Heart left ventricle (tissue), 16 donors: ENCODE data around the gene GDF7. TPM values are rescaled to one million over a fixed set of nuclear protein-coding genes. Genes with fewer than 3 reads are reported as not detected.

Experiments
- ATAC-seq, 4 donors: fragments of 200-7000 bp; cut with Tn5 transposase; one replicate each; pipeline ENCODE4 v1.9.1; 2020 to 2022; ENCODE audit warnings: moderate library complexity in 4 of 4, mild to moderate bottlenecking in 3 of 4, moderate number of reproducible peaks in 1 of 4
- DNase-seq, 5 donors: peaks; one replicate each; pipeline ENCODE4 v3.0.0-alpha.2; 2020
- H3K27ac ChIP-seq, 12 donors: fragments of 200-600 bp; sonication (generic) in 4 of 12; one replicate each; pipeline versions ENCODE4 v1.5.0 to v1.8.0; 2016 to 2022; ENCODE audit warnings: mild to moderate bottlenecking in 2 of 12
- H3K27me3 ChIP-seq, 9 donors: fragments of 200-600 bp; sonication (generic) in 2 of 9; one replicate each; pipeline versions ENCODE4 v1.5.1 to v1.8.0; 2016 to 2022; ENCODE audit warnings: mild to moderate bottlenecking in 3 of 9
- H3K36me3 ChIP-seq, 9 donors: fragments of 200-600 bp; sonication (generic) in 2 of 9; one replicate each; pipeline versions ENCODE4 v1.5.0 to v1.8.0; 2018 to 2022; ENCODE audit warnings: mild to moderate bottlenecking in 2 of 9
- H3K4me1 ChIP-seq, 12 donors: fragments of 200-600 bp; sonication (generic) in 4 of 12; one replicate each; pipeline versions ENCODE4 v1.5.0 to v1.8.0; 2016 to 2022; ENCODE audit warnings: mild to moderate bottlenecking in 3 of 12
- H3K4me3 ChIP-seq, 12 donors: fragments of 200-600 bp; sonication (generic) in 4 of 12; one replicate each; pipeline versions ENCODE4 v1.5.0 to v1.8.0; 2017 to 2022; ENCODE audit warnings: mild to moderate bottlenecking in 9 of 12, moderate library complexity in 4 of 12
- H3K9me3 ChIP-seq, 12 donors: fragments of 200-600 bp; sonication (generic) in 4 of 12; one replicate each; pipeline versions ENCODE4 v1.5.0 to v1.8.0; 2016 to 2022; ENCODE audit warnings: mild to moderate bottlenecking in 1 of 12
- POLR2A ChIP-seq, 2 donors: fragments of 450-650 bp; IDR thresholded peaks; one replicate each; pipeline ENCODE4 v1.6.1; 2017; ENCODE audit warnings: antibody characterized with exemption in 2 of 2, mild to moderate bottlenecking in 2 of 2, moderate library complexity in 2 of 2
- whole genome bisulfite sequencing, 4 donors: extraction: QIAGEN DNeasy Blood & Tissue Kit in 2 of 4; methylation state at CpG; one replicate each; pipeline versions ENCODE4 v1.1.5 to v1.1.7; 2013 to 2018; 5-methylcytosine and 5-hydroxymethylcytosine counted together
- intact Hi-C, 10 donors: fragments of 100-400 bp; cut with DNase I; formaldehyde crosslinking; loops; one replicate each; pipeline versions ENCODE4 v1.11.1 to v1.14.2; 2022
- polyA plus RNA-seq, 2 donors: library from polyadenylated mRNA; stranded (reverse); fragments of 200-250 nt; gene quantifications; one replicate each; pipeline ENCODE4 v1.2.3, GENCODE V29; 2013
- total RNA-seq, 9 donors: library from RNA; depleted of rRNA in 2 of 9; stranded (reverse); fragments of >200 nt in 2 of 9; fragmentation: NEBNext Ultra II Directional in 3 of 9; extraction: Animal tissue kit (Norgen Biotek cat#: 25700) in 3 of 9; gene quantifications; one replicate each; pipeline versions ENCODE4 v1.1.0 to v1.2.4, GENCODE V29; 2016 to 2023
- TF ChIP-seq, protein P1 (sequence below), 12 donors: fragments of 200-600 bp; sonication (generic) in 4 of 12; IDR thresholded peaks; one replicate each; pipeline versions ENCODE4 v1.5.0 to v1.8.0; 2018 to 2022; ENCODE audit warnings: antibody characterized with exemption in 12 of 12, mild to moderate bottlenecking in 5 of 12
- donor health status: ischemic (EF 13 %, LVEDD 7.1; RV severe dilation, severe dysfunction).
- donor health status: healthy with polysubstance abuse.
- donor health status: DM: no; HTN: yes; CAD: no.
- donor health status: DM: no; HTN: no; CAD: no.
- donor health status: ischemic (EF 25% LVEDD 6.9; RV normal size, moderate dysfunction).
- donor health status: ischemic (EF 25% LVEDD 5.7; RV mildly dilated, moderate dysfunction).
- donor health status: healthy.
- donor health status: DM: yes; HTN: yes; CAD: no.
- donor health status: ischemic (EF 35%, LVEDD 5.7; RV mildly dilated, moderate dysfunction).
- donor health status: nonischemic (EF 11% LVEDD 7.7; RV severe dilation, severe dysfunction).
- donor health status: DM: yes; HTN: yes; CAD: no.
- donor health status: PGD.
- donor health status: ischemic (EF 29% LVEDD 5.4; RV normal size, mild dysfunction).
- donor health status: nonischemic (EF 23%, LVEDD 6.1; RV moderate dilation, normal function).

Gene GDF7
- total and polyA plus RNA-seq, 11 donors = 0.14 to 1.6 (median 0.55) TPM

DNA sequence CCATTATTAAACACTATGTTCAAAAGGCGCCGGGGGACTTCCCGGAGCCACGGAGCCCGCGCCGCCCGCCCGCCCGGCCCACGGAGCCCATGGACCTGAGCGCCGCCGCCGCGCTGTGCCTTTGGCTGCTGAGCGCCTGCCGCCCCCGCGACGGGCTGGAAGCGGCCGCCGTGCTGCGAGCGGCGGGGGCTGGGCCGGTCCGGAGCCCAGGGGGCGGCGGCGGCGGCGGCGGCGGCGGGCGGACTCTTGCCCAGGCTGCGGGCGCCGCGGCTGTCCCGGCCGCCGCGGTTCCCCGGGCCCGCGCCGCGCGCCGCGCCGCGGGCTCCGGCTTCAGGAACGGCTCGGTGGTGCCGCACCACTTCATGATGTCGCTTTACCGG lies 197 bp downstream of the GDF7 start:
- peaks cover 0 to 46% (median 15%) of the 10 kb centered on the region in 12 donors for H3K4me1 ChIP-seq
- peaks cover 36 to 96% (median 83%) of the 10 kb centered on the region in 9 donors for H3K27me3 ChIP-seq
- DNase-seq (no peak), ATAC-seq (peak in 1 of 4 donors; percentile 38)
- peak overlapping the region; percentile 26 to 65 (median 50) for H3K4me3 ChIP-seq
- H3K9me3 ChIP-seq = no peaks in the 10 kb centered on the region
- H3K27ac ChIP-seq = peak overlapping the region in 5 of 12 donors; percentile 11 to 50 (median 26)
- no peak for TF ChIP-seq POLR2A (IDR thresholded peaks at IDR 0.05)
- TF ChIP-seq, protein P1, sequence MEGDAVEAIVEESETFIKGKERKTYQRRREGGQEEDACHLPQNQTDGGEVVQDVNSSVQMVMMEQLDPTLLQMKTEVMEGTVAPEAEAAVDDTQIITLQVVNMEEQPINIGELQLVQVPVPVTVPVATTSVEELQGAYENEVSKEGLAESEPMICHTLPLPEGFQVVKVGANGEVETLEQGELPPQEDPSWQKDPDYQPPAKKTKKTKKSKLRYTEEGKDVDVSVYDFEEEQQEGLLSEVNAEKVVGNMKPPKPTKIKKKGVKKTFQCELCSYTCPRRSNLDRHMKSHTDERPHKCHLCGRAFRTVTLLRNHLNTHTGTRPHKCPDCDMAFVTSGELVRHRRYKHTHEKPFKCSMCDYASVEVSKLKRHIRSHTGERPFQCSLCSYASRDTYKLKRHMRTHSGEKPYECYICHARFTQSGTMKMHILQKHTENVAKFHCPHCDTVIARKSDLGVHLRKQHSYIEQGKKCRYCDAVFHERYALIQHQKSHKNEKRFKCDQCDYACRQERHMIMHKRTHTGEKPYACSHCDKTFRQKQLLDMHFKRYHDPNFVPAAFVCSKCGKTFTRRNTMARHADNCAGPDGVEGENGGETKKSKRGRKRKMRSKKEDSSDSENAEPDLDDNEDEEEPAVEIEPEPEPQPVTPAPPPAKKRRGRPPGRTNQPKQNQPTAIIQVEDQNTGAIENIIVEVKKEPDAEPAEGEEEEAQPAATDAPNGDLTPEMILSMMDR (IDR thresholded peaks at IDR 0.05) = peak in 4 of 12 donors; percentile 3 to 18 (median 7)
- WGBS, 4 donors = 0 to 1% (median 0%) methylated on average over 4 to 62 of the region's 62 CpGs
- intact Hi-C loops = loop anchor here in 6 of 10 donors (5.0 to 10.0 kb wide), 4 partner anchors 88 to 450 kb away; partner anchors contain the start of gene LDAH (in 1 of the 6)
- H3K36me3 ChIP-seq = no peaks in the 10 kb centered on the region

DNA sequence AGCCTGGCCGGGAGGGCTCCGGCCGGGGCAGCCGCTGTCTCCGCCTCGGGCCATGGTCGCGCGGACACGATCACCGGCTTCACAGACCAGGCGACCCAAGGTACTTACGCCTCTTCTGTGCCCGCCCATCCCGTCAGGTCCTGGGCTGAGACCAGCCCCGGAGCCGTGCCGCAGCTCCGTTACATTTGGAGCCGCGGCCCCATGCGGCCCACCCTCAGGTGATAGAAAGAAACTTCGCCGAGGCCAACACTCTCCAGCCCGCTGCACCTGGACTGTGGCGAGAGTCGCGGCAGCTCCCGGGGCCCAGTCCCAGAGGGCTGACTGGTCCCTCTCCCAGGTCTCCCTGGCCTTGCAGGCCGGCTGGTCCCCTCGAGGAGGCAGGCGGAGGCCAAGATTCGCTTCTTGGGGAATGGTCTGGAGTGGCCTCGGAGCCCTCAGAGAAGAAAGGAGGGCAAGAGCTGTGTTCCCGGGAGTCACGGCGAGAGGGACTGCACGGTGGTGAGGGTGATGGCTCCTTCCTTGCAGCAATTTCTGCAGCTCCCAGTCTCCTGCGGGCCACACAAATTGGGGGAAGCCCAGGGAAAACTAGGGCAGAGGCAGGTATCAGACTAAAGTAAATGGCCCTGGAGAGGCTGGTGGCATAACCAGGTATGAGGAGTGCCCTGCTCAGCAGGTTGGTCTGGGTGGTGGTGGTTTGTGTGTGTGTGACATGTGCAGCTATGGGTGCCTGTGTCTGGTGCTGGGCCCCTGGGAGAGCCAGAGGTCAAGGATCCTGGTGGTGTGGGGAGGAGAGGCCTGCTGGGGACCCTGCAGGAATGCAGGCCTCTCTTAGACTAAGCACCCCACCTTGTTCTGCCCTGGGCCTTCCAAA lies 822 bp downstream of the GDF7 start:
- TF ChIP-seq, protein P1 (IDR thresholded peaks at IDR 0.05) = no peak
- no peak for TF ChIP-seq POLR2A (IDR thresholded peaks at IDR 0.05)
- intact Hi-C loops = loop anchor here in 6 of 10 donors (5.0 to 10.0 kb wide), 4 partner anchors 87 to 450 kb away; partner anchors contain the start of gene LDAH (in 1 of the 6)
- DNase-seq = no peak
- 21 to 42% (median 24%) methylated on average over 19 to 39 of the region's 39 CpGs for WGBS, 4 donors
- H3K9me3 ChIP-seq = no peaks in the 10 kb centered on the region
- H3K36me3 ChIP-seq = no peaks in the 10 kb centered on the region
- peak in 1 of 4 donors; percentile 5 for ATAC-seq
- H3K4me3 ChIP-seq = peak overlapping the region in 11 of 12 donors; percentile 32 to 65 (median 50)
- peaks cover 0 to 46% (median 15%) of the 10 kb centered on the region in 12 donors for H3K4me1 ChIP-seq
- H3K27me3 ChIP-seq = peaks cover 36 to 96% (median 86%) of the 10 kb centered on the region in 9 donors
- H3K27ac ChIP-seq = peak overlapping the region in 3 of 12 donors; percentile 11 to 50 (median 26)

DNA sequence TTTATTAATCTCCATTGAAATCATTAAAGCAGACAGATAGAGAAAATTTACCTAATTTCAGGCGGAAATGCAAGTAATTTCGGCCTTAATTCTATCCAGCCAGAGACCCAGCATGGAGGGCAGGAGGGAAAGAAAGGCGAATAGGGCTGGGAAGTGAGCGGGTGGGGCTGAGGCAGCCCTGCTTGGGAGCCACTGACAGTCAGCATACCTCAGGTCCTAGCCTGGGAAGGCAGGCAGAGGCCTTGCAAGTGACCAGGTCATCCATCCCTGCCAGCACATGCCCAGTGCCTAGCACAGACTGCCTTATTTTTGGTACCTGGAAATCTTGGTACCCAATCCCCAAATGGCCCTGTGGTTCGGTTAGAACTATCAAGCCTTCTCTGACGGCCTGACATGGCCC lies 1.5 kb downstream of the GDF7 start:
- Histone ChIP-seq H3K27me3 (peaks cover 36 to 95% (median 89%) of the 10 kb centered on the region in 9 donors), H3K4me3 (peak overlapping the region in 5 of 12 donors; percentile 57 to 65 (median 60)), H3K27ac (no peak overlapping the region), H3K4me1 (peaks cover 0 to 46% (median 15%) of the 10 kb centered on the region in 12 donors), H3K9me3 (no peaks in the 10 kb centered on the region), H3K36me3 (no peaks in the 10 kb centered on the region)
- WGBS, 4 donors = 86 to 95% (median 92%) methylated on average over 6 of the region's 6 CpGs
- intact Hi-C loops = loop anchor here in 6 of 10 donors (5.0 to 10.0 kb wide), 4 partner anchors 86 to 449 kb away; partner anchors contain the start of gene LDAH (in 1 of the 6)
- DNase-seq (no peak), ATAC-seq (no peak)
- no peak for TF ChIP-seq POLR2A (IDR thresholded peaks at IDR 0.05)
- TF ChIP-seq, protein P1 (IDR thresholded peaks at IDR 0.05) = no peak
